ENCODE measurements around the gene ETV6.

- no peak for TF ChIP-seq SIN3A (IDR thresholded peaks at IDR 0.05; ENCODE audit: borderline replicate concordance, insufficient read depth, low read depth, low read length)
- no peak for TF ChIP-seq CTCF (IDR thresholded peaks at IDR 0.05)
Measured at GRCh38 chr12:11650286-11651281, 1.1 kb downstream of the ETV6 start.

Data from Panc1 (cell line).